Measurements from ENCODE around the gene DIMT1. TPM values are rescaled to one million over a fixed set of nuclear protein-coding genes. Genes with fewer than 3 reads are reported as not detected.

DIMT1 gene
- total and polyA plus RNA-seq, 4 donors, result 7.9 to 12.6 (median 9.8) TPM

DNA sequence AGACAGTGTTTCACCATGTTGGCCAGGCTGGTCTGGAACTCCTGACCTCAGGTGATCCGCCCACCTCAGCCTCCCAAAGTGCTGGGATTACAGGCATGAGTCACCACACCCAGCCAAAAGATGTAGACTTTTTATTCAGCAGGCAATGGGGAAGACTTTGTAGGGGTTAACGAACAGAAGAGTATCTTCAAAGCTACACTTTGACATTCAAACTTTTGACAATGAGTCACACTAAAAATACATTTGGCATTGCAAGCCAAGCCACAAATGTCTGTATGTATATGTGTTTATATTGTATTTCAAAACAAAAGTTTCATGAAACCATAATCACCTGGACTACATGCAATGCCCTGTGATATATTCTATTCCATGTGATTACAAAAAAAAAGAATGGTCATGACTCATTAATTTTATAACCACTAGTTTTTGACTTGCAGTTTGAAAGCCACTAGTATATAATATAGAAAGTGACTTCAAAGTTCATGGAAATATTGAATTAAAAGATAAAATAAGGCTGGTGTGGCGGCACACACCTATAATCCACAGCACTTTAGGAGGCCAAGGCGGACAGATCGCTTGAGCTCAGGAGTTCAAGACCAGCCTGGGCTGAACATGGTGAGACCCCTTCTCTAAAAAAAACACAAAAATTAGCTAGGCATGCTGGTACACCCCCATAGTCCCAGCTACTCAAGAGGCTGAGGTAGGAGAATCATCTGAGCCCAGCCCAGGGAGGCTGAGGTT, 8.3 kb downstream of the DIMT1 start:
- no peak for DNase-seq (ENCODE audit: low spot score)
- Histone ChIP-seq H3K9ac (ENCODE audit: low read depth in 1 of 2, low read length in 2 of 2) (no peak overlapping the region), H3K4me3 (ENCODE audit: low read depth in 1 of 3, low read length in 3 of 3) (no peak overlapping the region), H3K27ac (ENCODE audit: low read depth in 1 of 2, low read length in 2 of 2) (no peak overlapping the region), H3K36me3 (ENCODE audit: control insufficient read depth in 4 of 4, insufficient read depth in 3 of 4, low read depth in 1 of 4, low read length in 3 of 4) (peaks cover 11 to 68% (median 45%) of the 10 kb centered on the region in 4 donors), H3K9me3 (ENCODE audit: control insufficient read depth in 4 of 4, low read length in 3 of 4) (no peaks in the 10 kb centered on the region), H3K4me1 (ENCODE audit: control insufficient read depth in 4 of 4, insufficient read depth in 4 of 4, low read length in 3 of 4) (no peaks in the 10 kb centered on the region), H3K27me3 (ENCODE audit: control insufficient read depth in 4 of 4, insufficient read depth in 4 of 4, low read length in 3 of 4) (no peaks in the 10 kb centered on the region)
- TF ChIP-seq TAF1 (conservative IDR thresholded peaks at IDR 0.05) (no peak), FOXA1 (IDR thresholded peaks at IDR 0.05) (no peak), NR2F2 (IDR thresholded peaks at IDR 0.05) (no peak), GABPA (IDR thresholded peaks at IDR 0.05 in 1 of 2, conservative IDR thresholded peaks at IDR 0.05 in 1 of 2) (no peak), HNF4A (conservative IDR thresholded peaks at IDR 0.05) (no peak), YY1 (IDR thresholded peaks at IDR 0.05) (no peak), EGR1 (IDR thresholded peaks at IDR 0.05; ENCODE audit: low read depth in 2 of 2) (no peak), FOXA2 (IDR thresholded peaks at IDR 0.05) (no peak), SP1 (IDR thresholded peaks at IDR 0.05) (no peak), JUND (IDR thresholded peaks at IDR 0.05) (no peak), RXRA (IDR thresholded peaks at IDR 0.05) (no peak), RAD21 (IDR thresholded peaks at IDR 0.05) (no peak), HNF4G (IDR thresholded peaks at IDR 0.05) (no peak)
- TF ChIP-seq, protein P1, sequence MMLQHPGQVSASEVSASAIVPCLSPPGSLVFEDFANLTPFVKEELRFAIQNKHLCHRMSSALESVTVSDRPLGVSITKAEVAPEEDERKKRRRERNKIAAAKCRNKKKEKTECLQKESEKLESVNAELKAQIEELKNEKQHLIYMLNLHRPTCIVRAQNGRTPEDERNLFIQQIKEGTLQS (IDR thresholded peaks at IDR 0.05), result no peak
- TF ChIP-seq, protein P2, sequence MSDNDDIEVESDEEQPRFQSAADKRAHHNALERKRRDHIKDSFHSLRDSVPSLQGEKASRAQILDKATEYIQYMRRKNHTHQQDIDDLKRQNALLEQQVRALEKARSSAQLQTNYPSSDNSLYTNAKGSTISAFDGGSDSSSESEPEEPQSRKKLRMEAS (IDR thresholded peaks at IDR 0.05), result no peak
- TF ChIP-seq, protein P3, sequence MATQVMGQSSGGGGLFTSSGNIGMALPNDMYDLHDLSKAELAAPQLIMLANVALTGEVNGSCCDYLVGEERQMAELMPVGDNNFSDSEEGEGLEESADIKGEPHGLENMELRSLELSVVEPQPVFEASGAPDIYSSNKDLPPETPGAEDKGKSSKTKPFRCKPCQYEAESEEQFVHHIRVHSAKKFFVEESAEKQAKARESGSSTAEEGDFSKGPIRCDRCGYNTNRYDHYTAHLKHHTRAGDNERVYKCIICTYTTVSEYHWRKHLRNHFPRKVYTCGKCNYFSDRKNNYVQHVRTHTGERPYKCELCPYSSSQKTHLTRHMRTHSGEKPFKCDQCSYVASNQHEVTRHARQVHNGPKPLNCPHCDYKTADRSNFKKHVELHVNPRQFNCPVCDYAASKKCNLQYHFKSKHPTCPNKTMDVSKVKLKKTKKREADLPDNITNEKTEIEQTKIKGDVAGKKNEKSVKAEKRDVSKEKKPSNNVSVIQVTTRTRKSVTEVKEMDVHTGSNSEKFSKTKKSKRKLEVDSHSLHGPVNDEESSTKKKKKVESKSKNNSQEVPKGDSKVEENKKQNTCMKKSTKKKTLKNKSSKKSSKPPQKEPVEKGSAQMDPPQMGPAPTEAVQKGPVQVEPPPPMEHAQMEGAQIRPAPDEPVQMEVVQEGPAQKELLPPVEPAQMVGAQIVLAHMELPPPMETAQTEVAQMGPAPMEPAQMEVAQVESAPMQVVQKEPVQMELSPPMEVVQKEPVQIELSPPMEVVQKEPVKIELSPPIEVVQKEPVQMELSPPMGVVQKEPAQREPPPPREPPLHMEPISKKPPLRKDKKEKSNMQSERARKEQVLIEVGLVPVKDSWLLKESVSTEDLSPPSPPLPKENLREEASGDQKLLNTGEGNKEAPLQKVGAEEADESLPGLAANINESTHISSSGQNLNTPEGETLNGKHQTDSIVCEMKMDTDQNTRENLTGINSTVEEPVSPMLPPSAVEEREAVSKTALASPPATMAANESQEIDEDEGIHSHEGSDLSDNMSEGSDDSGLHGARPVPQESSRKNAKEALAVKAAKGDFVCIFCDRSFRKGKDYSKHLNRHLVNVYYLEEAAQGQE (IDR thresholded peaks at IDR 0.05), result no peak
- TF ChIP-seq, protein P4, sequence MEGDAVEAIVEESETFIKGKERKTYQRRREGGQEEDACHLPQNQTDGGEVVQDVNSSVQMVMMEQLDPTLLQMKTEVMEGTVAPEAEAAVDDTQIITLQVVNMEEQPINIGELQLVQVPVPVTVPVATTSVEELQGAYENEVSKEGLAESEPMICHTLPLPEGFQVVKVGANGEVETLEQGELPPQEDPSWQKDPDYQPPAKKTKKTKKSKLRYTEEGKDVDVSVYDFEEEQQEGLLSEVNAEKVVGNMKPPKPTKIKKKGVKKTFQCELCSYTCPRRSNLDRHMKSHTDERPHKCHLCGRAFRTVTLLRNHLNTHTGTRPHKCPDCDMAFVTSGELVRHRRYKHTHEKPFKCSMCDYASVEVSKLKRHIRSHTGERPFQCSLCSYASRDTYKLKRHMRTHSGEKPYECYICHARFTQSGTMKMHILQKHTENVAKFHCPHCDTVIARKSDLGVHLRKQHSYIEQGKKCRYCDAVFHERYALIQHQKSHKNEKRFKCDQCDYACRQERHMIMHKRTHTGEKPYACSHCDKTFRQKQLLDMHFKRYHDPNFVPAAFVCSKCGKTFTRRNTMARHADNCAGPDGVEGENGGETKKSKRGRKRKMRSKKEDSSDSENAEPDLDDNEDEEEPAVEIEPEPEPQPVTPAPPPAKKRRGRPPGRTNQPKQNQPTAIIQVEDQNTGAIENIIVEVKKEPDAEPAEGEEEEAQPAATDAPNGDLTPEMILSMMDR (IDR thresholded peaks at IDR 0.05; ENCODE audit: low read depth, low read length, missing input control), result no peak
- WGBS, result 98% methylated on average over 5 of the region's 5 CpGs

DNA sequence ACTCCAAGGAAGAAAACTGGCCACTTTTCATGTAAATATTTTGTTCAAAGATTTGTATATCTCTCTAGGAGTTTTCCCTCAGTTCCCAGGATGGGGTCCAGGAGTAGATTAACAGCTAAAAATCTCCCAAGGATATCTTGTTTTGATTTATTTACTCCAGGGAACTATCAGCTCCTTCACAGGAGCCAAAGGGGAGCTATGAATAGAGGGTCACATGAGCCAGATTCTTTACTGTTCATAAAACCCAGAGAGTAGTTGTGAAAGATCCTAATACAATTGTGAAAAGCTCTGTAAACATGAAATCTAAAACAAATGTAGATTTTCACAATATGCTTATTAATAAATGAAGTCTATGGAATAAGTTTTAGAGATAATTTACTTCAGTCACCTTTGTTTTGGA, 16.9 kb downstream of the DIMT1 start:
- Histone ChIP-seq H3K4me1 (ENCODE audit: control insufficient read depth in 4 of 4, insufficient read depth in 4 of 4, low read length in 3 of 4) (no peaks in the 10 kb centered on the region), H3K36me3 (ENCODE audit: control insufficient read depth in 4 of 4, insufficient read depth in 3 of 4, low read depth in 1 of 4, low read length in 3 of 4) (peaks cover 10 to 53% (median 40%) of the 10 kb centered on the region in 4 donors), H3K9ac (ENCODE audit: low read depth in 1 of 2, low read length in 2 of 2) (no peak overlapping the region), H3K9me3 (ENCODE audit: control insufficient read depth in 4 of 4, low read length in 3 of 4) (no peaks in the 10 kb centered on the region), H3K27me3 (ENCODE audit: control insufficient read depth in 4 of 4, insufficient read depth in 4 of 4, low read length in 3 of 4) (no peaks in the 10 kb centered on the region), H3K4me3 (ENCODE audit: low read depth in 1 of 3, low read length in 3 of 3) (no peak overlapping the region), H3K27ac (ENCODE audit: low read depth in 1 of 2, low read length in 2 of 2) (no peak overlapping the region)
- no peak for DNase-seq (ENCODE audit: low spot score)
- no peak for TF ChIP-seq TAF1 (conservative IDR thresholded peaks at IDR 0.05)
- no peak for TF ChIP-seq HNF4G (IDR thresholded peaks at IDR 0.05)
- no peak for TF ChIP-seq FOXA1 (IDR thresholded peaks at IDR 0.05)
- no peak for TF ChIP-seq YY1 (IDR thresholded peaks at IDR 0.05)
- TF ChIP-seq SP1 (IDR thresholded peaks at IDR 0.05), result no peak
- no peak for TF ChIP-seq GABPA (IDR thresholded peaks at IDR 0.05 in 1 of 2, conservative IDR thresholded peaks at IDR 0.05 in 1 of 2)
- no peak for TF ChIP-seq NR2F2 (IDR thresholded peaks at IDR 0.05)
- TF ChIP-seq, protein P2 (IDR thresholded peaks at IDR 0.05), result no peak
- TF ChIP-seq HNF4A (conservative IDR thresholded peaks at IDR 0.05), result no peak
- no peak for TF ChIP-seq RXRA (IDR thresholded peaks at IDR 0.05)
- no peak for TF ChIP-seq FOXA2 (IDR thresholded peaks at IDR 0.05)
- TF ChIP-seq, protein P3 (IDR thresholded peaks at IDR 0.05), result no peak
- no peak for TF ChIP-seq EGR1 (IDR thresholded peaks at IDR 0.05; ENCODE audit: low read depth in 2 of 2)
- TF ChIP-seq, protein P4 (IDR thresholded peaks at IDR 0.05; ENCODE audit: low read depth, low read length, missing input control), result no peak
- no peak for TF ChIP-seq JUND (IDR thresholded peaks at IDR 0.05)
- TF ChIP-seq RAD21 (IDR thresholded peaks at IDR 0.05), result no peak

Measured in liver (tissue), 9 donors.